Activated naive CD4-positive, alpha-beta T cell (primary cell): Measurements from ENCODE around the gene GAA.

Source experiments
- DNase-seq, 4 experiments: peaks; one replicate each; lab custom pipeline; 2025; lab: John Stamatoyannopoulos, UW

GAA gene

GRCh38 chr17:80101011-80101945 is at the start of gene GAA:
GAA (plus strand) TSS chr17:80101581; CDS start chr17:80104587, 3,006 bp downstream.
- peak; percentile 69 to 89 (median 77) for DNase-seq

DNA sequence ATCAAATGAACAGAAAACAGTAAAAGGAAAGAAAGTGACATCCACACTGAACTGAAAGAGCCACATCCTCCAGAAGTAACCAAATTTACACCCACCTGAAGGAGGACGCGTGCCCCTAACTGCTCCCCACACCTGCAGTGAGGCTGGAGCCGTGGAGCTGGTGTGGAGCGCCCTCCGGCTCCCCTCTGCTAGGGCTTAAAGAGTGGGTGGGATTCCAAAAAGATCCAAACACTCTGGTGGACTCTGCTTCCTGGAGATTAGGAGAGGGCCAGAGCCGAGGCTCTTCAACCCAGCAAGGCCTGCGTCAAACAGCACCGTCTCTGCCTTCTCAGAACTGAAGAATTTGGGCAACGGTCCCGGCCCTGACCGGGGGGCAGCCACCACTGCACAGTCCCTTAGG is 49.7 kb upstream of the GAA start:
- no peak for DNase-seq

DNA sequence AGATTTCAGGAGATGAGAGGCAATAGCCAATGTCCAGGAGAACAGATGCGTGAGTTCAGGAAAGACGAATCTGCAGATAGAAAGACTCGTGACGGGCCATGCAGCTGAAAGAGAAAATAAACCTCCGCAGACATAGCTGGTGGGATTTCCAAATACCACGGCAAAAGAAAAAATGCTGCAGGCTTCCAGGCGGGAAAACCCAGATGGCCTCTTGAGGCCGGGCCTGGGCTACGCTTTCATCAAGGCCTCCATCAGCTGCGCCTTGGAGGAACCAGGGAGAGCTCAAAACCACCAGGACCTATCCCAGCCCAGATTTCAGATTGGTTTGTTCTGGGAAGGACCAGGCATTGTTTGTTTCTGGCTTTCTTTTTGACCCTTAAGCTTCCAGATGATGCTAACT is 48.3 kb upstream of the GAA start:
- no peak for DNase-seq

GRCh38 chr17:80055597-80055996 is 45.8 kb upstream of the GAA start:
- DNase-seq, result no peak

DNA sequence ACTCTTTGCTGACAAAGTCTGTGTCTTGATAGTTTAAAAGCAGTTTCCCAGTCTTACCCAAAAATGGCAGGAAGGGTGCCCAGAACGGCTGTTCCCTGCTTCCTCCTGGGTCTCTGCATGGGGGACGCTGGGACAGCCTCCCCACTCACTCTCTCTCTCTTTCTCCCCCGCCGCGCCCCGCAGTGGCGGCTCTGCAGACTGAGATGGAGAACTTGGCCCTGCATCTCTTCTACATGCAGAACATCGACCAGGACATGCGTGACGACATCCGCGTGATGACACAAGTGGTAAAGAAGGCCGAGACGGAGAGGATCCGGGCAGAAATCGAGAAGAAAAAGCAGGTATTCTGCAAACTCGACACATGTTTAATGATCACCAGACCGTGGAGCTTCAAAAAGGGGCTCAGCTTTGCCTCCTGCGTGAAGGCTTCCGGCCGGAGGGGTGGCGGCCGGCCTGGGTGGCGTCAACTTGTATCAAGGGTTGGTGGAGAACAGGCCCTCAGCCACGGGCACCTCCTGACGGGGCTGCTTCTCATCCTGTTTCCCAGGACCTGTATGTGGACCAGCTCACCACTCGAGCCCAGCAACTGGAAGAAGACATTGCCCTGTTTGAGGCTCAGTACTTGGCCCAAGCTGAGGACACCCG is 42.9 kb upstream of the GAA start:
- no peak for DNase-seq

DNA sequence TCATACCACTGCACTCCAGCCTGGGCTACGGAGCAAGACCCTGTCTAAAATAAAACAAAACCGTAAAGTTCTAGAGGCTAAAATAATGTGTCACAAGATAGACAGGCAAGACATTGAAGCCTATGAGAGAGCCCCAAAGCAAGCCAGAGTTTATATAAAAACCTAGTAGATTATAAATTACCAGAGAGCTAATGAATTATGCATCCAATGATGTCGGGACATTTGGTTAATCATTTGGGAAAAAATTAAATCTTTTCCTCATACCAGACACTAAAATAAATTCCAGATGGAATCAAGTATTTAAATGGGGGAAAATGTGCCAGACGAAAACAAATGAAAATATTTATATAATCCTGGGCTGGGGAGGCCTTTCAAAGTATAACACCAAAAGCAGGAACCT is 40.7 kb upstream of the GAA start:
- DNase-seq, result no peak

- DNase-seq, result no peak
Observed at GRCh38 chr17:80061421-80061820, 40.0 kb upstream of the GAA start.

GRCh38 chr17:80063830-80064585 is 37.4 kb upstream of the GAA start:
- DNase-seq, result no peak

DNA sequence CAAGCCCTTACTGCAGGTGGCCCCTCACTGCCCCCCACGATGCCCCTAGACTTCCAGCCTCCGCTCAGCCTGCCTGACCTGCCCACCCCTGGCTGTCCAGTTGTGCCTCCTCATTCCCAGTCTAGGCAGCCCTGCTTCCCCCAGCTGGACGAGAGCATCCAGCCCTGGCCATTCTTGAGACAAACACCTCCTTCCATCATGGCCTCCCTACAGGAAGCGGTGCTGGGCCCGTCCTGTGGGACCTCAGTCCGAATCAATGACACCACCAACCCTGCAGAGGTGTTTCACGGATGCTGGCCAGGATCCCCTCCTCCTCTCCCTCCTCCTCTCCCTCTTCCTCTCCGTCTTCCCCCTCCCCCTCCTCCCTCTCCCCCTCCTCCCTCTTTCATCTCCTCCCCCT is 36.7 kb upstream of the GAA start:
- DNase-seq, result no peak

GRCh38 chr17:80065478-80066170 is 35.8 kb upstream of the GAA start:
- DNase-seq, result no peak

DNA sequence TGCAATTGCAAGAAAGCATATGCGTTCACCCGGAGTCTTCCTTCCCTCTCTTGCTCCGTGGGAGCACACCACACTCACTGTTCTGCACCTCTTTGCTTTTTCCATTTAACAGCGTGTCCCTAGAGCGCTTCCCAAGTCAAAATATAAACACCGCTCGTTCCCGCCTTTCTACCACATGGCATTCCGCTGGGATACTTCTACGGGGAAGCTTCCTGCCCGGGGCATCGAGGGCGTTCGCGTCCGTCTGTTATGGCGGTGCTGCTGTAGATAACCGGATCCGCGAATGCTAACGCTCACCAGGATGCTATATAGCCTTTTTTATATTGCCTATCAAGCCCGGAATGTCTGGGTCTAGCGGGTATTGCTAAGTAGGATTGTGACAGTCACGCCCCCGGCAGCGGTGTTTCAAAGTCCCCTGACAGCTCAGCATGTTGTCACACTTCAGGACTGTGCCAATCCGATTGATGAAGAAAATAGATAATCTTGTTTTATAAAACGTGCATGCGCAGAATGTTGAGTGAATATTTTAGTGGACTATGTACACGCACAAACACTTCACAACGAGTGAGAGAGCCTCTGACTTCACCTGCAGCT is 33.9 kb upstream of the GAA start:
- no peak for DNase-seq

DNA sequence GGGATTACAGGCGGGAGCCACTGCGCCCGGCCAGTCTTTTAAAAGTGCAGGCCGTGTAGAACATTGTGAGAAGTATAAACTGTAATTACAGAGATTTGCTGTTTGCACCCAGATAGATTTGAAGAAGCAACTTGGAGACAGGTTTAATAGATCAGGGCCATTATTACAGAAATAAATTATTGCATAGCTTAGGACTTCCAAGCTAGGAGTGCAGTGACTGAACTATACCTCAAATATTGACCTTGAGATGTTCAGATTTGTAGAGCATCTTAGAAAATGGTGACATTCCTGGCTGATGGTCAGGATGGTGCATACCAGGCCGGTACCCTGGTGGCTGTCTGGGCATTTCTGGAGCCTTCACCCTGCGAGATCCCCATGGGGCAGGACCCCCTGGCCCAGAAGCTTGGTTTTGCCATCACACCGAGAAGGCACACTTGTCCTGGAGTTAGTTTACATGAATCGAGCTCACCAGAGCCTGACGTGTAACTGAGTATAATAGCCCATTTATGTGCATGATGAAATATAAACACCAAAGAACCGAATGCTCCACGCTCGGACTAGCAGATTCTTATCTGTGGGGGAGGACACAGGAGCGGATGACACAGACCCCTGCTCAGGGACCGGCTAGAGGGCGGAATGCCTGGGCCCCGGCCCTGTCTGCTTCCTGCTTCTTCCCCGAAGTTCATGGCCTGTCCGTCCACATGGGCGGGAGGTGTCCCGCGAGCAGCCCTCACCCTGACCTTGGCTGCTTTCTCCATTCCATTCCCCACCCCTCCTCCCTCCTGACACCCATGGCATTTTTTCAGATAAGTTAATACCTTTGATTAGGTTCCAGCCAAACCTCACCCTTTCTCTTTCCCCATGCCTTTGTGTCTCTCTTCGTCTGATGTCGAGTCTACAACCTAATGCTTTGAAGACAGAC is 32.8 kb upstream of the GAA start:
- no peak for DNase-seq

- no peak for DNase-seq
Observed at GRCh38 chr17:80070375-80071115, 30.8 kb upstream of the GAA start.

GRCh38 chr17:80071116-80071841 is 30.1 kb upstream of the GAA start:
- no peak for DNase-seq

DNA sequence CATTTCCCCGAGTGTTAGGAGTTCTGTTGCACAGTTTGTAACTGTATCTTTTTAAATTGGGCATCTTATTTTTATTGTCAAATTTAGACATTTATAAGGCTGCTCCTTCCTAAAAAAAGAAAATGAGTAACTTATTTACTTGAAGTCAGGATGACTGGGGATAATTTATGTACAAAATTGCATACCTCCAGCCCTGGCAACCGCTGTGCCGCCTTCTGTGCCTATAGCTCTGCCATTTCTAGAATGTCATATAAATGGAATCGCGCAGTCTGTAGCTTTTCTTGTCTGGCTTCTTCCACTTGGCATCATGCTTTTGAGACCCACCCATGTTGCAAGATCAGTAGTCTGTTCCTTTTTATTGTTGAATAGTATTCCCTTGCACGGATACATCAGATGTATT is 29.0 kb upstream of the GAA start:
- no peak for DNase-seq

DNA sequence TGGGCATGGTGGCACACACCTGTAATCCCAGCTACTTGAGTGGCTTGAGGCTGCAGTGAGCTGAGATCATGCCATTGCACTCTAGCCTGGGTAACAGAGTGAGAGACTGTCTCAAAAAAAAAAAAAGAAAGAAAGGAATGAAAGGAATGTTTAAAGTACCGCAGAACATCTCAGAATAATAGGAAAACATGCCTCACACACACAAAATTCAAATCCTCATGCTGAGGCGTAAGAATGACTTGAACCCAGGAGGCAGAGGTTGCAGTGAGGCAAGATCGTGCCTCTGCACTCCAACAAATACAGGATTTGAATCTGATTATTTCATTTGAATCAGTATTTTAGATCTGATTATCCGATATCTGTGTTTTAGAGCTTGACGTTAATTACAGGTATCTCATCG is 21.3 kb upstream of the GAA start:
- no peak for DNase-seq

DNA sequence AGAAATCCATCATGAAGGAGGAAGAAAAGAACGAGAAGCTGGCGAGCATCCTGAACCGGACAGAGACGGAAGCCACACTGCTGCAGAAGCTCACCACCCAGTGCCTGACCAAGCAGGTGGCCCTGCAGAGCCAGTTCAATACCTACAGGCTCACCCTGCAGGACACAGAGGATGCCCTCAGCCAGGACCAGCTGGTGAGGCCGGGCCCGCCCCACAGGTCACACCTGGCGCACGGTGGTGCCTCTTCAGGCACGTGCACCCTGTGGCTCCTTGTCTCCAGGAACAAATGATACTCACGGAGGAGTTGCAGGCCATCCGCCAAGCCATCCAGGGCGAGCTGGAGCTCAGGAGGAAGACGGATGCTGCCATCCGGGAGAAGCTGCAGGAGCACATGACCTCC is 19.8 kb upstream of the GAA start:
- no peak for DNase-seq

GRCh38 chr17:80082403-80083135 is 18.8 kb upstream of the GAA start:
- DNase-seq, result peak in 2 of 4 experiments; percentile 29 to 34
